Measurements from ENCODE around the gene TDRD6.

- no peak for TF ChIP-seq SPI1 (IDR thresholded peaks at IDR 0.05; ENCODE audit: borderline replicate concordance, insufficient read depth, low read depth, low read length)
- no peak for TF ChIP-seq MAX (IDR thresholded peaks at IDR 0.05; ENCODE audit: low read depth, low read length)
- TF ChIP-seq CTCF (IDR thresholded peaks at IDR 0.05 in 2 of 3, conservative IDR thresholded peaks at IDR 0.05 in 1 of 3; ENCODE audit: control insufficient read depth in 2 of 3, extremely low read depth in 1 of 3, insufficient read depth in 1 of 3, low read depth in 3 of 3, low read length in 3 of 3): no peak
- no peak for TF ChIP-seq POLR2A (IDR thresholded peaks at IDR 0.05; ENCODE audit: low read depth, low read length)
- TF ChIP-seq RFX5 (IDR thresholded peaks at IDR 0.05; ENCODE audit: low read depth, low read length): no peak
- TF ChIP-seq EGR1 (IDR thresholded peaks at IDR 0.05; ENCODE audit: borderline replicate concordance in 1 of 2, low read depth in 2 of 2, low read length in 2 of 2): no peak
- TF ChIP-seq TAF1 (IDR thresholded peaks at IDR 0.05; ENCODE audit: borderline replicate concordance, low read depth, low read length): no peak
- no peak for TF ChIP-seq BHLHE40 (IDR thresholded peaks at IDR 0.05; ENCODE audit: borderline replicate concordance in 1 of 2, low read depth in 2 of 2, low read length in 1 of 2)
- no peak for TF ChIP-seq DPF2 (IDR thresholded peaks at IDR 0.05)
- TF ChIP-seq SP1 (IDR thresholded peaks at IDR 0.05; ENCODE audit: low read depth, low read length): no peak
- no peak for TF ChIP-seq REST (IDR thresholded peaks at IDR 0.05; ENCODE audit: low read depth, low read length)
Observed at GRCh38 chr6:46653439-46654195, 34.1 kb upstream of the TDRD6 start.
